ENCODE data around the gene ARHGAP8. TPM values are rescaled to one million over a fixed set of nuclear protein-coding genes. Genes with fewer than 3 reads are reported as not detected.

Gene ARHGAP8
- total and polyA plus RNA-seq, 2 of the 13 experiments (the other 11 are each of a cell fraction or from before 2014, with no cell fraction given) = 0.07 TPM; not detected in 1

- peaks cover 27% of the 10 kb centered on the region for H3K4me1 ChIP-seq (ENCODE audit: insufficient read depth, low read length)
- DNase-seq (ENCODE audit: low spot score) (no peak), FAIRE-seq (no peak), ATAC-seq (no peak)
- in situ Hi-C loops (cut with HindIII; ENCODE audit: extremely low pct_ligation_motif_present, low pct_unique_long_range_greater_than_20kb) (no loop called here), intact Hi-C loops (cut with micrococcal nuclease; ENCODE audit: unreplicated experiment) (loop anchor here (1.0 kb wide), 1 partner anchor 36 kb away; no protein-coding TSS in a partner anchor)
- WGBS (ENCODE audit: low lambda C conversion rate) = 82% methylated on average over 6 of the region's 14 CpGs
- no peak overlapping the region for H3K9ac ChIP-seq (ENCODE audit: insufficient read depth, low read depth, low read length)
- no peak overlapping the region for H3K4me3 ChIP-seq (replicated peaks in 1 of 3; ENCODE audit: insufficient read depth in 1 of 3, low read depth in 2 of 3, low read length in 3 of 3)
- no peak for TF ChIP-seq CREB1 (IDR thresholded peaks at IDR 0.05)
- TF ChIP-seq CREB1 (CRISPR knock-in tag; IDR thresholded peaks at IDR 0.05) = no peak
- no peak for TF ChIP-seq ZNF772 (CRISPR knock-in tag; IDR thresholded peaks at IDR 0.05)
- no peak for TF ChIP-seq KDM5B (CRISPR knock-in tag; IDR thresholded peaks at IDR 0.05; ENCODE audit: borderline replicate concordance)
- TF ChIP-seq MLX (CRISPR knock-in tag; IDR thresholded peaks at IDR 0.05) = no peak
- TF ChIP-seq FOXO4 (CRISPR knock-in tag; conservative IDR thresholded peaks at IDR 0.05) = no peak
- TF ChIP-seq ZNF136 (CRISPR knock-in tag; IDR thresholded peaks at IDR 0.05; ENCODE audit: low read depth) = no peak
- no peak for TF ChIP-seq NCOR1 (IDR thresholded peaks at IDR 0.05; ENCODE audit: borderline replicate concordance, low read length)
- no peak for TF ChIP-seq ZNF460 (CRISPR knock-in tag; IDR thresholded peaks at IDR 0.05; ENCODE audit: borderline replicate concordance)
- no peak for TF ChIP-seq RFX3 (CRISPR knock-in tag; IDR thresholded peaks at IDR 0.05)
- no peak for TF ChIP-seq TFDP2 (CRISPR knock-in tag; IDR thresholded peaks at IDR 0.05)
- TF ChIP-seq ZBED4 (CRISPR knock-in tag; IDR thresholded peaks at IDR 0.05; ENCODE audit: borderline replicate concordance) = no peak
- TF ChIP-seq SIX4 (CRISPR knock-in tag; IDR thresholded peaks at IDR 0.05) = no peak
- ChIA-PET CTCF (ENCODE audit: low intra/inter-chr PET ratio, low total read pairs) (no interaction called here), POLR2A (no interaction called here)
- H3K36me3 ChIP-seq (replicated peaks in 1 of 2; ENCODE audit: control insufficient read depth in 1 of 2, insufficient read depth in 2 of 2, low read length in 2 of 2) = peaks cover 0 to 4% of the 10 kb centered on the region in 2 experiments; a peak in 2 of 5 replicates
- no peak overlapping the region for H3K27ac ChIP-seq (ENCODE audit: extremely low read length, insufficient read depth, low read length)
- peaks cover 10% of the 10 kb centered on the region; the same call in 1 of the 2 replicates for H4K20me1 ChIP-seq (ENCODE audit: insufficient read depth, low read length)
- no peaks in the 10 kb centered on the region for H3K79me2 ChIP-seq (ENCODE audit: insufficient read depth, low read length)
- no TSS peak for BruUV-seq (replicated peaks)
- H3K9me3 ChIP-seq (ENCODE audit: low read length) = no peaks in the 10 kb centered on the region
- no peaks in the 10 kb centered on the region; a peak in 1 of 5 replicates for H3K27me3 ChIP-seq (ENCODE audit: control insufficient read depth in 1 of 2, insufficient read depth in 2 of 2, low read length in 2 of 2)
- no peak overlapping the region for H3K4me2 ChIP-seq (ENCODE audit: low read depth, low read length)
- no peak overlapping the region for H2AFZ ChIP-seq (ENCODE audit: low read length)
Measured at GRCh38 chr22:44733426-44734106, 18.8 kb upstream of the ARHGAP8 start.
